ENCODE results near the gene CEACAM3. TPM values are rescaled to one million over a fixed set of nuclear protein-coding genes. Genes with fewer than 3 reads are reported as not detected.
A peak's percentile ranks its signal among the peaks of the same experiment; 100 is the strongest.

The CEACAM3 gene
- total RNA-seq, 5 donors from 2014 or later (not counting 1 experiment from before 2014, with no cell fraction given) = not detected

GRCh38 chr19:41774515-41774980, 21.8 kb upstream of the CEACAM3 start:
- peak in 33 of 35 experiments; percentile 7 to 79 (median 39) for DNase-seq
- Mint-ChIP-seq H3K4me1 (peaks cover 41 to 51% (median 42%) of the 10 kb centered on the region in 3 donors), H3K27ac (no peak overlapping the region), H3K4me3 (peak overlapping the region in 2 of 3 donors; percentile 5 to 68), H3K36me3 (no peaks in the 10 kb centered on the region), H3K9me3 (no peaks in the 10 kb centered on the region), H3K27me3 (peaks cover 32 to 61% of the 10 kb centered on the region in 2 donors)
- Histone ChIP-seq H3K27me3 (replicated peaks in 1 of 2; ENCODE audit: control insufficient read depth in 2 of 2, extremely low read depth in 1 of 2, insufficient read depth in 2 of 2, low read length in 1 of 2) (peaks cover 0 to 28% of the 10 kb centered on the region in 2 experiments), H3K4me3 (ENCODE audit: control insufficient read depth in 1 of 2, extremely low read depth in 1 of 2, low read length in 1 of 2) (peak overlapping the region in 1 of 2 donors; percentile 25), H3K4me1 (ENCODE audit: control insufficient read depth in 1 of 2, extremely low read depth in 1 of 2, insufficient read depth in 2 of 2, low read length in 2 of 2) (peaks cover 15 to 29% of the 10 kb centered on the region in 2 experiments), H3K9me3 (no peaks in the 10 kb centered on the region), H3K36me3 (ENCODE audit: control insufficient read depth in 2 of 2, extremely low read depth in 1 of 2, insufficient read depth in 1 of 2, low read length in 1 of 2) (no peaks in the 10 kb centered on the region), H3K27ac (ENCODE audit: low read length) (no peak overlapping the region)
- ATAC-seq (replicated peaks in 1 of 4) = peak; percentile 70 to 90 (median 78)
- ChIA-PET CTCF (interaction anchor here (0.7 to 1.9 kb wide), 4 partner anchors 17 to 44 kb away, joined by 3 to 13 read pairs (median 6); no protein-coding TSS in a partner anchor), POLR2A (no interaction called here)
- WGBS (ENCODE audit: insufficient coverage) = 5% methylated on average over 5 of the region's 6 CpGs

DNA sequence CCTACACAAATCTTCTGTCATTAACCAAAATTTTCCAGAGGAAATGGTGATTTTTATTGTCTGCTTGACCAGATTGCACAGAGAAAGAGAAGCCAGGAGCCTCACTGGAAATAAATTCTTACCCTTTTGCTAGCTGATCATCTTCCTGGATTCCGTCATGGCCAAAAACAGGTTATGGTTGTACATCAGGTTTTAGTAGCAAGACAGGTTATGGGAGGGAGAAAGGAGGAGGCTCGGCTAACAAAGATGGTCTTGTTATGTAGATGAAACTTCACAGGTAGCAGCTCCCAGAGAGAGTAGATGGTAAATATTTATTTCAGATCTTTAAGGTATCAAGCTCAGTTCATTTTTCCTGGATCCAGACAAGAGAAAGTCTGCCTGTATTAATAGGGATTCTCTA, 19.7 kb upstream of the CEACAM3 start:
- WGBS (ENCODE audit: insufficient coverage) = no CpG with 5 or more reads among the region's 2 CpGs
- Histone ChIP-seq H3K4me1 (ENCODE audit: control insufficient read depth in 1 of 2, extremely low read depth in 1 of 2, insufficient read depth in 2 of 2, low read length in 2 of 2) (peaks cover 15 to 29% of the 10 kb centered on the region in 2 experiments), H3K9me3 (no peaks in the 10 kb centered on the region), H3K4me3 (ENCODE audit: control insufficient read depth in 1 of 2, extremely low read depth in 1 of 2, low read length in 1 of 2) (no peak overlapping the region), H3K36me3 (ENCODE audit: control insufficient read depth in 2 of 2, extremely low read depth in 1 of 2, insufficient read depth in 1 of 2, low read length in 1 of 2) (no peaks in the 10 kb centered on the region), H3K27me3 (replicated peaks in 1 of 2; ENCODE audit: control insufficient read depth in 2 of 2, extremely low read depth in 1 of 2, insufficient read depth in 2 of 2, low read length in 1 of 2) (peaks cover 0 to 25% of the 10 kb centered on the region in 2 experiments), H3K27ac (ENCODE audit: low read length) (no peak overlapping the region)
- Mint-ChIP-seq H3K27ac (no peak overlapping the region), H3K4me3 (no peak overlapping the region), H3K27me3 (peaks cover 47 to 64% of the 10 kb centered on the region in 2 donors), H3K9me3 (no peaks in the 10 kb centered on the region), H3K4me1 (peaks cover 40 to 47% (median 41%) of the 10 kb centered on the region in 3 donors), H3K36me3 (no peaks in the 10 kb centered on the region)
- no peak for ATAC-seq (replicated peaks in 1 of 4)
- DNase-seq = no peak
- POLR2A ChIA-PET = interaction anchor here in 1 of 2 donors (0.6 kb wide), 1 partner anchor 24 kb away, joined by 5 read pairs; no protein-coding TSS in a partner anchor
- CTCF ChIA-PET = interaction anchor here in 1 of 2 donors (0.9 to 1.2 kb wide), 2 partner anchors 11 to 70 kb away, joined by 3 to 4 read pairs; no protein-coding TSS in a partner anchor

DNA sequence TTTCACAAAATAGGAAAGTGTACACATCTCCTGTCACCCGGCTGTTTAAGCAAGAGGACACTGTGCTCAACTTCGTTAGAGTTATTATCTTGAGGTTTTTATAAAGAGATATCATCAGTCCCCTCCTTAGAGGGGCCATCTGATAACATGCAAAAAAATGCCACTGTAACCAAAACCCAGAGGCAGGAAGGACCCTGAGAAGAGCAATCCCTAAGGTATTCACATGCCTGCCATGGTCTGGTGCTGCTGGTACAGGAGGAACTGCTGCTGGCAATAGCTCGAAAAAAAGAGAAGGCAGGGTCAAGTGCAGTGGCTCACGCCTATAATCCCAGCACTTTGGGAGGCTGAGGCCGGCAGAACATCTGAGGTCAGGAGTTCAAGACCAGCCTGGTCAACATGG, 12.8 kb upstream of the CEACAM3 start:
- Mint-ChIP-seq H3K4me1 (peaks cover 15 to 17% (median 17%) of the 10 kb centered on the region in 3 donors), H3K36me3 (no peaks in the 10 kb centered on the region), H3K4me3 (no peak overlapping the region), H3K27me3 (peaks cover 52 to 66% of the 10 kb centered on the region in 2 donors), H3K27ac (no peak overlapping the region), H3K9me3 (no peaks in the 10 kb centered on the region)
- no peak overlapping the region for H3K4me3 ChIP-seq (ENCODE audit: control insufficient read depth in 1 of 2, extremely low read depth in 1 of 2, low read length in 1 of 2)
- no peaks in the 10 kb centered on the region for H3K9me3 ChIP-seq
- no peak for ATAC-seq (replicated peaks in 1 of 4)
- H3K27me3 ChIP-seq (replicated peaks in 1 of 2; ENCODE audit: control insufficient read depth in 2 of 2, extremely low read depth in 1 of 2, insufficient read depth in 2 of 2, low read length in 1 of 2) = peaks cover 2 to 36% of the 10 kb centered on the region in 2 experiments
- ChIA-PET CTCF (interaction anchor here (0.6 to 4.8 kb wide), 3 partner anchors 13 to 1493 kb away, joined by 3 to 59 read pairs (median 5); no protein-coding TSS in a partner anchor), POLR2A (no interaction called here)
- DNase-seq = no peak
- H3K4me1 ChIP-seq (ENCODE audit: control insufficient read depth in 1 of 2, extremely low read depth in 1 of 2, insufficient read depth in 2 of 2, low read length in 2 of 2) = peaks cover 10 to 11% of the 10 kb centered on the region in 2 experiments
- no peak overlapping the region for H3K27ac ChIP-seq (ENCODE audit: low read length)
- no peaks in the 10 kb centered on the region for H3K36me3 ChIP-seq (ENCODE audit: control insufficient read depth in 2 of 2, extremely low read depth in 1 of 2, insufficient read depth in 1 of 2, low read length in 1 of 2)
- WGBS (ENCODE audit: insufficient coverage) = 47% methylated on average over 3 of the region's 5 CpGs

GRCh38 chr19:41784312-41784711, 12.1 kb upstream of the CEACAM3 start:
- peak overlapping the region in 1 of 3 donors; percentile 53 for H3K4me3 Mint-ChIP-seq

DNA sequence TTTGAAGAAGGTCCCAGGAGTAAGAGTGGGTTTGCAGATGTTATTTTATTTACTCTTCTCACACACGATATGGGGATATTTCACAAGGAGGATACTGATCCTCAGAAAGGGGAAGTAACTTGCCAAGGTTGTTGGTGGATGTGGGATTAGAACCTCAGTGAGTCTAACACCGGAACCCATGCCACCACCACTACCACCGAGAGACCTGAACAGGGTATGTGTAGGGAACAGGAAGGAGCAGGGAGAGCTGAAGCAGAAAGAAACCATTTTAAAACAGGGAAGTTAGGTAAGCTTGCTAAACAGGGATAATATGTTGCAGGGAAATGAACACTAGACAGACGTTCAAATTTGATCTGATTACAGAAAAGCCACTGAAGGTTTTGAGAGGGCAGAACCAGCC, 11.6 kb upstream of the CEACAM3 start:
- no peaks in the 10 kb centered on the region for H3K9me3 ChIP-seq
- H3K27ac Mint-ChIP-seq = peak overlapping the region in 1 of 2 donors; percentile 16
- peak overlapping the region in 1 of 3 donors; percentile 53 for H3K4me3 Mint-ChIP-seq
- no peak overlapping the region for H3K27ac ChIP-seq (ENCODE audit: low read length)
- no peak overlapping the region for H3K4me3 ChIP-seq (ENCODE audit: control insufficient read depth in 1 of 2, extremely low read depth in 1 of 2, low read length in 1 of 2)
- no peaks in the 10 kb centered on the region for H3K36me3 Mint-ChIP-seq
- ChIA-PET POLR2A (interaction anchor here in 1 of 2 donors (0.7 kb wide), 1 partner anchor 615 kb away, joined by 3 read pairs; no protein-coding TSS in a partner anchor), CTCF (interaction anchor here (0.8 to 4.8 kb wide), 7 partner anchors 9 to 144 kb away, joined by 3 to 59 read pairs (median 3); no protein-coding TSS in a partner anchor)
- ATAC-seq (replicated peaks in 1 of 4) (peak in 2 of 4 experiments; percentile 35 to 49), DNase-seq (peak in 2 of 35 experiments; percentile 6 to 19)
- WGBS (ENCODE audit: insufficient coverage) = 10% methylated on average over 1 of the region's 4 CpGs
- H3K4me1 ChIP-seq (ENCODE audit: control insufficient read depth in 1 of 2, extremely low read depth in 1 of 2, insufficient read depth in 2 of 2, low read length in 2 of 2) = peaks cover 10 to 11% of the 10 kb centered on the region in 2 experiments
- peaks cover 2 to 37% of the 10 kb centered on the region in 2 experiments for H3K27me3 ChIP-seq (replicated peaks in 1 of 2; ENCODE audit: control insufficient read depth in 2 of 2, extremely low read depth in 1 of 2, insufficient read depth in 2 of 2, low read length in 1 of 2)
- H3K27me3 Mint-ChIP-seq = peaks cover 57 to 65% of the 10 kb centered on the region in 2 donors
- peaks cover 15 to 17% (median 17%) of the 10 kb centered on the region in 3 donors for H3K4me1 Mint-ChIP-seq
- H3K36me3 ChIP-seq (ENCODE audit: control insufficient read depth in 2 of 2, extremely low read depth in 1 of 2, insufficient read depth in 1 of 2, low read length in 1 of 2) = no peaks in the 10 kb centered on the region
- no peaks in the 10 kb centered on the region for H3K9me3 Mint-ChIP-seq

More at GRCh38 chr19:41784312-41784711, 12.1 kb upstream of the CEACAM3 start:
- ATAC-seq (replicated peaks in 1 of 4) = no peak
- Histone ChIP-seq H3K27me3 (replicated peaks in 1 of 2; ENCODE audit: control insufficient read depth in 2 of 2, extremely low read depth in 1 of 2, insufficient read depth in 2 of 2, low read length in 1 of 2) (peaks cover 2 to 34% of the 10 kb centered on the region in 2 experiments), H3K36me3 (ENCODE audit: control insufficient read depth in 2 of 2, extremely low read depth in 1 of 2, insufficient read depth in 1 of 2, low read length in 1 of 2) (no peaks in the 10 kb centered on the region), H3K4me1 (ENCODE audit: control insufficient read depth in 1 of 2, extremely low read depth in 1 of 2, insufficient read depth in 2 of 2, low read length in 2 of 2) (peaks cover 10 to 11% of the 10 kb centered on the region in 2 experiments), H3K9me3 (no peaks in the 10 kb centered on the region), H3K27ac (ENCODE audit: low read length) (no peak overlapping the region), H3K4me3 (ENCODE audit: control insufficient read depth in 1 of 2, extremely low read depth in 1 of 2, low read length in 1 of 2) (no peak overlapping the region)
- ChIA-PET POLR2A (no interaction called here), CTCF (interaction anchor here (1.2 to 4.8 kb wide), 4 partner anchors 9 to 32 kb away, joined by 3 to 59 read pairs (median 8); no protein-coding TSS in a partner anchor)
- DNase-seq = no peak
- Mint-ChIP-seq H3K36me3 (no peaks in the 10 kb centered on the region), H3K27me3 (peaks cover 57 to 65% of the 10 kb centered on the region in 2 donors), H3K27ac (no peak overlapping the region), H3K4me1 (peaks cover 15 to 17% (median 17%) of the 10 kb centered on the region in 3 donors), H3K9me3 (no peaks in the 10 kb centered on the region)
- no CpG with 5 or more reads among the region's 3 CpGs for WGBS (ENCODE audit: insufficient coverage)

GRCh38 chr19:41785653-41786052, 10.7 kb upstream of the CEACAM3 start:
- WGBS (ENCODE audit: insufficient coverage) = no CpG with 5 or more reads among the region's 10 CpGs
- Histone ChIP-seq H3K4me3 (ENCODE audit: control insufficient read depth in 1 of 2, extremely low read depth in 1 of 2, low read length in 1 of 2) (no peak overlapping the region), H3K9me3 (no peaks in the 10 kb centered on the region), H3K27me3 (replicated peaks in 1 of 2; ENCODE audit: control insufficient read depth in 2 of 2, extremely low read depth in 1 of 2, insufficient read depth in 2 of 2, low read length in 1 of 2) (peaks cover 2 to 38% of the 10 kb centered on the region in 2 experiments), H3K27ac (ENCODE audit: low read length) (no peak overlapping the region), H3K4me1 (ENCODE audit: control insufficient read depth in 1 of 2, extremely low read depth in 1 of 2, insufficient read depth in 2 of 2, low read length in 2 of 2) (peaks cover 10 to 11% of the 10 kb centered on the region in 2 experiments), H3K36me3 (ENCODE audit: control insufficient read depth in 2 of 2, extremely low read depth in 1 of 2, insufficient read depth in 1 of 2, low read length in 1 of 2) (no peaks in the 10 kb centered on the region)
- Mint-ChIP-seq H3K9me3 (no peaks in the 10 kb centered on the region), H3K4me3 (peak overlapping the region in 1 of 3 donors; percentile 5), H3K4me1 (peaks cover 15 to 17% (median 17%) of the 10 kb centered on the region in 3 donors), H3K27ac (peak overlapping the region in 1 of 2 donors; percentile 15), H3K27me3 (peaks cover 48 to 64% of the 10 kb centered on the region in 2 donors), H3K36me3 (no peaks in the 10 kb centered on the region)
- ChIA-PET POLR2A (no interaction called here), CTCF (interaction anchor here (0.8 to 4.8 kb wide), 6 partner anchors 8 to 145 kb away, joined by 3 to 59 read pairs (median 8); no protein-coding TSS in a partner anchor)
- DNase-seq (peak; percentile 45 to 91 (median 65)), ATAC-seq (replicated peaks in 1 of 4) (peak; percentile 90 to 97 (median 94))
